HG03575 (cell line): ENCODE results near the gene RAB1A.

Experiments used
- ATAC-seq: cut with Tn5 transposase; IDR thresholded peaks from one replicate; pipeline ENCODE4 v1.9.1; 2021; ENCODE audit not compliant: unreplicated experiment, insufficient number of reproducible peaks, low FRiP score; ENCODE audit errors: extremely low read depth

The RAB1A gene

GRCh38 chr2:65070172-65070830, 59.6 kb downstream of the RAB1A start:
- ATAC-seq = no peak

- no peak for ATAC-seq
Observed at GRCh38 chr2:65069439-65069824, 60.5 kb downstream of the RAB1A start.

GRCh38 chr2:65067806-65068553, 61.9 kb downstream of the RAB1A start:
- ATAC-seq = no peak

- ATAC-seq = peak; percentile 86
Observed at GRCh38 chr2:65064728-65065552, 65.0 kb downstream of the RAB1A start.

- ATAC-seq = no peak
Observed at GRCh38 chr2:65062843-65063825, 66.8 kb downstream of the RAB1A start.

GRCh38 chr2:65061910-65062339, 68.0 kb downstream of the RAB1A start:
- ATAC-seq = no peak

GRCh38 chr2:65061146-65061909, 68.6 kb downstream of the RAB1A start:
- no peak for ATAC-seq

GRCh38 chr2:65059071-65059470, 70.8 kb downstream of the RAB1A start:
- ATAC-seq = no peak

- no peak for ATAC-seq
Observed at GRCh38 chr2:65057391-65058052, 72.4 kb downstream of the RAB1A start.

- ATAC-seq = no peak
Observed at GRCh38 chr2:65057054-65057375, 72.9 kb downstream of the RAB1A start.

GRCh38 chr2:65056215-65057053, 73.5 kb downstream of the RAB1A start, which contains the start of gene CEP68:
Gene CEP68 (plus strand): TSS chr2:65056416. CDS start chr2:65069445, 13,029 bp downstream.
- peak; percentile 41 for ATAC-seq

- peak; percentile 4 for ATAC-seq
Observed at GRCh38 chr2:65055422-65056214, 74.3 kb downstream of the RAB1A start.

GRCh38 chr2:65054749-65055421, 75.0 kb downstream of the RAB1A start:
- no peak for ATAC-seq

GRCh38 chr2:65053199-65053598, 76.7 kb downstream of the RAB1A start:
- ATAC-seq = peak; percentile 40

GRCh38 chr2:65050931-65051330, 79.0 kb downstream of the RAB1A start:
- ATAC-seq = no peak
